Left lung (tissue), 10 donors: ENCODE data around the gene MLLT1. TPM values are rescaled to one million over a fixed set of nuclear protein-coding genes. Genes with fewer than 3 reads are reported as not detected.

Source experiments
- ATAC-seq: fragments of 200-7000 bp; cut with Tn5 transposase; one replicate; pipeline ENCODE4 v1.9.1; 2020; ENCODE audit warnings: moderate library complexity
- DNase-seq, 4 donors: peaks; one replicate each; pipeline ENCODE4 v3.0.0-alpha.2; 2013 to 2020
- H3K27ac ChIP-seq, 2 donors: fragments of 200-600 bp; sonication (generic) in 1 of 2; one replicate each; pipeline versions ENCODE4 v1.5.0 to v1.8.0; 2020 to 2021
- H3K27me3 ChIP-seq, 2 donors: fragments of 200-600 bp; sonication (generic) in 1 of 2; one replicate each; pipeline versions ENCODE4 v1.5.0 to v1.8.0; 2020 to 2021
- H3K36me3 ChIP-seq, 2 donors: fragments of 200-600 bp; sonication (generic) in 1 of 2; one replicate each; pipeline versions ENCODE4 v1.5.0 to v1.8.0; 2020 to 2021
- H3K4me1 ChIP-seq, 2 donors: fragments of 200-600 bp; one replicate each; pipeline ENCODE4 v1.8.0; 2021
- H3K4me3 ChIP-seq, 2 donors: fragments of 200-600 bp; sonication (generic) in 1 of 2; one replicate each; pipeline versions ENCODE4 v1.5.0 to v1.8.0; 2020 to 2021; ENCODE audit warnings: mild to moderate bottlenecking in 1 of 2
- H3K9me3 ChIP-seq, 2 donors: fragments of 200-600 bp; sonication (generic) in 1 of 2; one replicate each; pipeline versions ENCODE4 v1.5.0 to v1.8.0; 2020 to 2021
- CTCF ChIP-seq, 2 donors: fragments of 200-600 bp; sonication (generic) in 1 of 2; IDR thresholded peaks; one replicate each; pipeline versions ENCODE4 v1.5.0 to v1.8.0; 2021; ENCODE audit warnings: antibody characterized with exemption in 2 of 2
- intact Hi-C, 2 donors: fragments of 100-400 bp; cut with DNase I; formaldehyde crosslinking; loops; one replicate each; pipeline versions ENCODE4 v1.11.2 to v1.14.2; 2022
- polyA plus RNA-seq, 6 donors: library from polyadenylated mRNA; unstranded; fragments of 120-200 nt; gene quantifications; one replicate each; pipeline ENCODE4 v1.2.1, GENCODE V29; 2013; ENCODE audit not compliant: insufficient read length in 6 of 6
- total RNA-seq, 2 donors: library from RNA; stranded (reverse); fragmentation: NEBNext Ultra II Directional; extraction: Animal tissue kit (Norgen Biotek cat#: 25700); gene quantifications; one replicate each; pipeline ENCODE4 v1.2.1, GENCODE V29; 2021
- donor health status: DM: no; HTN: yes; CAD: no.
- donor health status: DM: no; HTN: no; CAD: no.

Gene MLLT1
- total and polyA plus RNA-seq, 8 donors = 69.3 to 106 (median 81.4) TPM

GRCh38 chr19:6209680-6210079 is 70.1 kb downstream of the MLLT1 start:
- no peak for ATAC-seq
- no peaks in the 10 kb centered on the region for H3K9me3 ChIP-seq
- no peak overlapping the region for H3K4me3 ChIP-seq
- no peaks in the 10 kb centered on the region for H3K27me3 ChIP-seq
- DNase-seq = no peak
- intact Hi-C loops = no loop called here
- H3K27ac ChIP-seq = peak overlapping the region in 1 of 2 donors; percentile 48
- H3K36me3 ChIP-seq = peaks cover 0 to 44% of the 10 kb centered on the region in 2 donors
- H3K4me1 ChIP-seq = no peaks in the 10 kb centered on the region
- no peak for TF ChIP-seq CTCF (IDR thresholded peaks at IDR 0.05)

- ATAC-seq = no peak
- Histone ChIP-seq H3K4me3 (no peak overlapping the region), H3K9me3 (no peaks in the 10 kb centered on the region), H3K27me3 (no peaks in the 10 kb centered on the region), H3K27ac (no peak overlapping the region), H3K36me3 (peaks cover 0 to 39% of the 10 kb centered on the region in 2 donors), H3K4me1 (no peaks in the 10 kb centered on the region)
- intact Hi-C loops = no loop called here
- peak in 1 of 4 donors; percentile 20 for DNase-seq
- TF ChIP-seq CTCF (IDR thresholded peaks at IDR 0.05) = no peak
Measured at GRCh38 chr19:6209233-6209632, 70.5 kb downstream of the MLLT1 start.

- Histone ChIP-seq H3K27me3 (no peaks in the 10 kb centered on the region), H3K4me1 (peaks cover 1 to 4% of the 10 kb centered on the region in 2 donors), H3K27ac (no peak overlapping the region), H3K4me3 (no peak overlapping the region), H3K36me3 (no peaks in the 10 kb centered on the region), H3K9me3 (no peaks in the 10 kb centered on the region)
- intact Hi-C loops = no loop called here
- no peak for ATAC-seq
- no peak for DNase-seq
- TF ChIP-seq CTCF (IDR thresholded peaks at IDR 0.05) = no peak
Measured at GRCh38 chr19:6204866-6205723, 74.7 kb downstream of the MLLT1 start.

GRCh38 chr19:6204212-6204611 is 75.6 kb downstream of the MLLT1 start:
- H3K9me3 ChIP-seq = no peaks in the 10 kb centered on the region
- intact Hi-C loops = no loop called here
- H3K27ac ChIP-seq = no peak overlapping the region
- no peaks in the 10 kb centered on the region for H3K36me3 ChIP-seq
- H3K4me1 ChIP-seq = peaks cover 4 to 5% of the 10 kb centered on the region in 2 donors
- no peaks in the 10 kb centered on the region for H3K27me3 ChIP-seq
- DNase-seq (no peak), ATAC-seq (no peak)
- TF ChIP-seq CTCF (IDR thresholded peaks at IDR 0.05) = no peak
- H3K4me3 ChIP-seq = no peak overlapping the region

GRCh38 chr19:6199240-6199994 is 80.4 kb downstream of the MLLT1 start:
- TF ChIP-seq CTCF (IDR thresholded peaks at IDR 0.05) = peak; percentile 23 to 63
- no peaks in the 10 kb centered on the region for H3K9me3 ChIP-seq
- peak overlapping the region; percentile 67 to 68 for H3K4me3 ChIP-seq
- intact Hi-C loops = no loop called here
- peaks cover 8 to 16% of the 10 kb centered on the region in 2 donors for H3K4me1 ChIP-seq
- DNase-seq (peak; percentile 98 to 100 (median 100)), ATAC-seq (peak; percentile 96)
- no peaks in the 10 kb centered on the region for H3K36me3 ChIP-seq
- H3K27ac ChIP-seq = peak overlapping the region; percentile 76 to 82
- no peaks in the 10 kb centered on the region for H3K27me3 ChIP-seq
